Measurements from ENCODE around the gene ATP6V1G2. TPM values are rescaled to one million over a fixed set of nuclear protein-coding genes. Genes with fewer than 3 reads are reported as not detected.

ATP6V1G2 gene
- polyA plus RNA-seq, 1 donor (not counting 4 experiments of a cell fraction or from before 2014, with no cell fraction given): 1.3 TPM

- Histone ChIP-seq H3K4me1 (ENCODE audit: control insufficient read depth, extremely low read depth, insufficient read depth, low read length) (peaks cover 23% of the 10 kb centered on the region), H3K4me2 (ENCODE audit: control insufficient read depth, extremely low read depth, insufficient read depth, low read depth, low read length) (no peak overlapping the region), H3K9me3 (ENCODE audit: control insufficient read depth, low read depth, low read length) (no peaks in the 10 kb centered on the region), H2AFZ (ENCODE audit: control insufficient read depth, low read length) (no peak overlapping the region), H3K27me3 (ENCODE audit: control insufficient read depth, extremely low read depth, insufficient read depth, low read length) (no peaks in the 10 kb centered on the region), H3K9me1 (ENCODE audit: control insufficient read depth, extremely low read depth, insufficient read depth, low read length) (no peaks in the 10 kb centered on the region), H3K4me3 (ENCODE audit: control insufficient read depth in 2 of 3, extremely low read depth in 1 of 3, insufficient read depth in 2 of 3, low read depth in 1 of 3, low read length in 3 of 3) (no peak overlapping the region), H3K27ac (ENCODE audit: control insufficient read depth, insufficient read depth, low read length) (peak overlapping the region; percentile 70), H3K9ac (ENCODE audit: control insufficient read depth, extremely low read depth, insufficient read depth, low read length) (peak overlapping the region; percentile 26), H4K20me1 (ENCODE audit: control insufficient read depth, extremely low read depth, insufficient read depth, low read length) (no peaks in the 10 kb centered on the region), H3K36me3 (ENCODE audit: control insufficient read depth in 2 of 2, extremely low read depth in 1 of 2, insufficient read depth in 2 of 2, low read length in 2 of 2) (no peaks in the 10 kb centered on the region), H3K79me2 (ENCODE audit: control insufficient read depth, insufficient read depth, low read length) (no peaks in the 10 kb centered on the region)
- no peak for DNase-seq (ENCODE audit: low read depth, low spot score)
- no peak for FAIRE-seq
- dilution Hi-C loops (cut with MboI; ENCODE audit: extremely low pct_ligation_motif_present, low sequenced_read_pairs): no loop called here
- TF ChIP-seq EZH2 (IDR thresholded peaks at IDR 0.05; ENCODE audit: low read length) (no peak), CTCF (optimal IDR thresholded peaks at IDR 0.05 in 1 of 3, IDR thresholded peaks at IDR 0.05 in 1 of 3, conservative IDR thresholded peaks at IDR 0.05 in 1 of 3; ENCODE audit: extremely low read depth in 1 of 3, insufficient read depth in 2 of 3, low read length in 3 of 3) (no peak)
These were observed 31.2 kb upstream of the ATP6V1G2 start for GRCh38 chr6:31577579-31577966.

- FAIRE-seq (no peak), DNase-seq (ENCODE audit: low read depth, low spot score) (no peak)
- Histone ChIP-seq H3K4me2 (ENCODE audit: control insufficient read depth, extremely low read depth, insufficient read depth, low read depth, low read length) (no peak overlapping the region), H4K20me1 (ENCODE audit: control insufficient read depth, extremely low read depth, insufficient read depth, low read length) (no peaks in the 10 kb centered on the region), H3K9ac (ENCODE audit: control insufficient read depth, extremely low read depth, insufficient read depth, low read length) (no peak overlapping the region), H3K27me3 (ENCODE audit: control insufficient read depth, extremely low read depth, insufficient read depth, low read length) (no peaks in the 10 kb centered on the region), H2AFZ (ENCODE audit: control insufficient read depth, low read length) (no peak overlapping the region), H3K4me3 (ENCODE audit: control insufficient read depth in 2 of 3, extremely low read depth in 1 of 3, insufficient read depth in 2 of 3, low read depth in 1 of 3, low read length in 3 of 3) (no peak overlapping the region), H3K9me3 (ENCODE audit: control insufficient read depth, low read depth, low read length) (no peaks in the 10 kb centered on the region), H3K36me3 (ENCODE audit: control insufficient read depth in 2 of 2, extremely low read depth in 1 of 2, insufficient read depth in 2 of 2, low read length in 2 of 2) (no peaks in the 10 kb centered on the region), H3K4me1 (ENCODE audit: control insufficient read depth, extremely low read depth, insufficient read depth, low read length) (peaks cover 23% of the 10 kb centered on the region), H3K9me1 (ENCODE audit: control insufficient read depth, extremely low read depth, insufficient read depth, low read length) (no peaks in the 10 kb centered on the region), H3K27ac (ENCODE audit: control insufficient read depth, insufficient read depth, low read length) (peak overlapping the region; percentile 70), H3K79me2 (ENCODE audit: control insufficient read depth, insufficient read depth, low read length) (no peaks in the 10 kb centered on the region)
- TF ChIP-seq CTCF (optimal IDR thresholded peaks at IDR 0.05 in 1 of 3, IDR thresholded peaks at IDR 0.05 in 1 of 3, conservative IDR thresholded peaks at IDR 0.05 in 1 of 3; ENCODE audit: extremely low read depth in 1 of 3, insufficient read depth in 2 of 3, low read length in 3 of 3) (no peak), EZH2 (IDR thresholded peaks at IDR 0.05; ENCODE audit: low read length) (no peak)
- dilution Hi-C loops (cut with MboI; ENCODE audit: extremely low pct_ligation_motif_present, low sequenced_read_pairs): no loop called here
These were observed 30.6 kb upstream of the ATP6V1G2 start for GRCh38 chr6:31576897-31577578.
